Renal cortex interstitium (tissue), 11 donors: Measurements from ENCODE around the gene C3orf62. TPM values are rescaled to one million over a fixed set of nuclear protein-coding genes. Genes with fewer than 3 reads are reported as not detected.
A peak's percentile ranks its signal among the peaks of the same experiment; 100 is the strongest.
"Not testable (repeated sequence)": the region's sequence is repeated elsewhere in the genome, so short reads cannot be mapped to it uniquely, and the experiment has no call there.

ENCODE experiments used
- DNase-seq, 11 donors: peaks; one replicate each; pipeline ENCODE4 v3.0.0-alpha.2; 2013; ENCODE audit warnings: low read depth in 9 of 11, low spot score in 4 of 11; ENCODE audit errors: extremely low read depth in 1 of 11
- polyA plus RNA-seq, 3 donors: library from polyadenylated mRNA; unstranded; fragments of 120-200 nt; gene quantifications; one replicate each; pipeline ENCODE4 v1.2.1, GENCODE V29; 2013; ENCODE audit not compliant: insufficient read length in 3 of 3

C3orf62 gene
- polyA plus RNA-seq, 3 donors: 8.7 to 12.6 (median 10.6) TPM

DNA sequence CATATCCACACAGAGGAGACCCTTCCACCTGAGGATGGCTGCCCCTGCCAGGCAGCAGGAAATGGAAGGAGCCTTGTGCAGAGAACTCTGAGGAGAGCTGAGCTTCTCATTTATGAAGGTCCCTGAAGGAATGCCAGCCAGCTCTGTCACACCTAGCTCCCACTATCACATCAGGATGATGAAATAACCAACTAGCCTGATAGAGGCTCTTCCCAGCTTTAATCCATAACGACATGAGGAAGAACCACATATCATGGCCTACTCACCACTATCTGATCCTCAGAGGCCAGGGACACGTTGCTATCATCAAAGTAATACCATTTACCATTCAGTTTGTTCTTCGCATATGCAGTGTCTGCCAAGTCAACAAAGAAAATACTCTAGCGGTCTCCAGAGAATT, 1.5 kb upstream of the C3orf62 start:
- DNase-seq: no peak

DNA sequence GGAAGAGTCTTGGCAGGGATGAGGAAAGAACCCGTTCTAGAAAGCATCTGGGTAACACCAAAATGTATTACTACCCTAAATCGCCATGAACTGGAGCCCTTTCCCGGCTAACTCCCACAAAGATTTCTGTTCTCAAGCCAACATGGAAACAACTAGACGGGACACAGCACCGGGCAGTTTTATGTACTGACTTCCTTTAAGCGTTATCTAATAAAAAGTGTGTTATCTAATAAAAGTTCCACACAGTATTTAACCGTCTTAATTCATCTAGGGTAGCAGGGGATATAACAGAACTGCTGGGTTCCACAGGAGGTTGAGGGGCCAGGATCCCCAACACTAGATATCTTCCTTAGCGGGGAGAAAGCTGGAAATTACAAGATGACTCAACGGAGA, 347 bp upstream of the C3orf62 start:
- peak in 3 of 11 donors; percentile 29 to 39 (median 37) for DNase-seq

DNA sequence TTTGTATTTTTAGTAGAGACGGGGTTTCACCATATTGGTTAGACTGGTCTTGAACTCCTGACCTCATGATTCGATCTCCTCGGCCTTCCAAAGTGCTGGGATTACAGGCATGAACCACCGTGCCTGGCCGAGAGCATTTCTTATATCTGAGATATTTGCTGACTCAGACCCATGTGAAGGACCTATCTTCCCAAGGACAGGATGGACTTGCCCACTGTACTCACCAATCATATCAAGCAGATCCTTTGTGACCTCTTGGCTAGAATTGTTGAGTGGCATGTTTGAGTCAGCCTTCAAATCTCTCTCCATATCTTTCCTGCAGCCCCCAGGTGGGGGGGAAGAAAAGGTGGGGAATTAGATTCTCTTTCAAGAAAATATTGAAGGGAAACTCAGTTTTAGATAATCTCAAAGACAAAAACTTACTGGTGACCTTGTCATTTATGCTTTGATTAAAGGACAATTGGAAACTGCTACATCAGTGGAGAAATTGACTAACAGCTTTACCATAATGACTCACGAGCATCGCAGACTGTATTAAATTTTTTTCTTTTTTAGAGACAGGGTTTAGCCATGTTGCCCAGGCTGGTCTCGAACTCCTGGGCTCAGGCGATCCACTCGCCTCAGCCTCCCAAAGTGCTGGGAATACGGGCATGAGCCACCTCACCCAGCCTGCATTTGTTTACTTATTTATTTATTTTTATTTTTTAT, 3.1 kb downstream of the C3orf62 start:
- no peak for DNase-seq

DNA sequence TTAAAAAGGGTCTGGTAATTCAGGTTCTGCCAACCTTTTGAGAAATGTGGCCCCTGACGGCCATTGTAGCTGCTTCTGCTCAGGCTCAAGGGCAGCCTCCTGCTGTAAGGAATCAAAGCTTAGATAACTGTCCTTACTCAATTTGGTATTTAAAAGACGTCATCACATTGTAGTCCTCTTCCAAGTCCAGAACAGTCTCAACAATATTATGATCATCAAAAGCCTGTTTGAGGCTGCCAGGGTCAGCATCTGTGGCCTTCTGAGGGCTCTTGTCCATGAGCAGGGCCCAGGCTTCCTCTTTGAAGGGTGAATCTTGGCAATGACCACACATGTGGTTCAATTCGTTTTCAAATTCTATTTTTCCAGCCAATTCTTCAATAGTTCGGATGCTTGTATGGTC, 6.0 kb downstream of the C3orf62 start:
- DNase-seq: no peak

DNA sequence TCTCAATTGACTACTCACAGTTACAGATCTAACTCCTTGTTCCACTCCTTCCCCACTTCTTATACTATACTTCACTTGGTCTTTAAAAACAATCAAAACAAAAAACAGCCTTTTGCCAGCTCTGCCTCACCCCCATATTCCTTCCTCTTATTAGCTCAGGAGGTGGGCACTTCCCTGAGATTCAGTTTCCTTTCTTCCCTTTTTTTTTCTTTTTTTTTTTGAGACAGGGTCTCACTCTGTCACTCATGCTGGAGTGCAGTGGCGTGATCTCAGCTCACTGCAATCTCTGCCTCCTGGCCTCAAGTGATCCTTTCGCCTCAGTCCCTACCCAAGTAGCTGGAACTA, 6.9 kb downstream of the C3orf62 start:
- DNase-seq: no peak

DNA sequence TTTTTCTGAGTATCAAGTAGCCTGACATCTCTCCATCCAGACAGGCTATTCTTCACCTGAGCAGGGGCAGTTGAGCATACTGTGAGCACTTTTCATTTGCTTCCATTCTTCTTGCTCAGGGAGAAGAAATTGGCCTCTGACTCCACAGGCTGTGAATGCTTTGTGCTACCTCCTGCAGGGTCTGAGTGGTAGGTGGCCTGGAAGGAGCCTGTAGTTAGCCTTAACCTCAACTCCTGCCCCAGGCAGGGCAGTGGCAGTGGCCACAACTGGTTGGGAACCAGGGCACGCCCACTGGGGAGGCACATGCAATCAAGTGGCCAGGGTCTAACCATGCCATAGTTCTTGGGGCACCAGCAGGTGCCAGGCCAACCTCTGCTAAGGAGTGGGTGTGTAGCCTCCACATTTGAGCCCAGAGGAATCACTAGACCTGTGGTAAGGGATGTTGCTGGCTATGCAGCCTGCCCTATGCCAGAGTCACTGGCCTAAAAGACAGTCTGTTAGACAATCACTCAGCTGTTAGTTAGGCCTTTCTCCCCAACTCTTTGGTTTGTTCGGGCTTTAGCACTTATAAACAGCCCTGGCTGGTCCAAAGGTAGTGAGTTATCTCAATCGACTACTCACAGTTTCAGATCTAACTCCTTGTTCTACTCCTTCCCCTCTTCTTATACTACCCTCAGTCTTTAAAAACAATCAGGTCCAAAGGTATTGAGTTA, 7.4 kb downstream of the C3orf62 start:
- DNase-seq: no peak

DNA sequence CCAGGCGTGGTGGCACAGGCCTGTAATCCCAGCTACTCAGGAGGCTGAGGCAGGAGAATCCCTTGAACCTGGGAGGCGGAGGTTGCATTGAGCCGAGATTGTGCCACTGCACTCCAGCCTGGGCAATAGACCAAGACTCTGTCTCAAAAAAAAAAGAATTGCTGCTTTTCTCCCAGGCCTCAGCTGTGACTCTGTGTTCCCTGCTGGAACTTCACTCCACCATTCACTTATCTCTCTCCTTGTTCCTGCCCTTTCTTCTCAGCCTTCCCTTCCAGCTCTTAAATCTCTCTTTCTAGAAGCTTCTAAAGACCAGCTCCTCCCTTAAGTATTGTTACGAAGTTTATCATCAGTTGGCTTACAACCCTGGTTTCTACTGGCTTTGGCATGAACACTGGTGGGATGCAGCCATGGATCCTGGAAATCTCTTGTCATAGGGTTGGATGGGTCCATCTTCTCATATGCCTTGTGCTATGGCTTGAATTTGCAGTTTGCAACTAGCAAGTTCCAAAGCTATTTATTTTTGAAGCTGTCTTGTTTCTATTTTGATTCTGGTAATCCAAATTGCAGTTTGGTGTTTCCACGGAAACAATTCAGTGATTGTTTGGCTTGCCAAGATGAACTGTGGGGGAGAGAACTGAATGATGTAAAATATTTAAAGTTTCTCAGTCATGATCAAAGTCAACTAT, 10.5 kb downstream of the C3orf62 start:
- DNase-seq: no peak

DNA sequence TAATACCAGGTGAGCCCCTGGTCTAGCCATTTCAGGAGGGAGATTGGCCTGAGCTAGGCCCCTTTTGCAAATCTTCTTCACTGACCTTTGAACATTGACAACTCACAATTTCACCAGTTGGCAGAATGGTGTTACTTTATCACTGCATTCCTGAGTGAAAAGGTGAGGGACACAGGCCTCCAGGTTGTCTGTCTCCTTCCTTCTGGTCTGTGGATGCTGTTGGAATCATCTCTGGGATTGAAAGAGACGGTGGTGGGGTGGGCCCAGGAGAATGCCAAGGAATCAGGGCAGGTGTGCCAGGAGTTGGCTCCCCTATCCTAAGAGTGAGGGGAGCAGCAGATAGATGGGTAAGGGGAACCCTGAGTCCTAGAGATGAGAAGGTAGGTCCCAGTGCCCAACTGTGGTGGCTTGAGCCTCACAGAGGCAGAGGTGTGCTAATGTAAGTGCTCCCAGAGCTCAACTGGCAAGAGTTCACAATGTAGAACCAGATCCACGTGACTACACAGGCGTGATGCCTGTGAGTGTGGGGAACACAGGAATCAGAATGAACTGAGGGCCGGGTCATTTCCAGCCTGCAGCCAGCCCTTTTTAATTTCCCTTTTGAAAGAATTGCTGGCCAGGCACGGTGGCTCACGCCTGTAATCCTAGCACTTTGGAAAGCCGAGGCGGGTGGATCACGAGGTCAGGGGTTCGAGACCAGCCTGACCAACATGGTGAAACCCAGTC, 11.2 kb downstream of the C3orf62 start:
- no peak for DNase-seq

DNA sequence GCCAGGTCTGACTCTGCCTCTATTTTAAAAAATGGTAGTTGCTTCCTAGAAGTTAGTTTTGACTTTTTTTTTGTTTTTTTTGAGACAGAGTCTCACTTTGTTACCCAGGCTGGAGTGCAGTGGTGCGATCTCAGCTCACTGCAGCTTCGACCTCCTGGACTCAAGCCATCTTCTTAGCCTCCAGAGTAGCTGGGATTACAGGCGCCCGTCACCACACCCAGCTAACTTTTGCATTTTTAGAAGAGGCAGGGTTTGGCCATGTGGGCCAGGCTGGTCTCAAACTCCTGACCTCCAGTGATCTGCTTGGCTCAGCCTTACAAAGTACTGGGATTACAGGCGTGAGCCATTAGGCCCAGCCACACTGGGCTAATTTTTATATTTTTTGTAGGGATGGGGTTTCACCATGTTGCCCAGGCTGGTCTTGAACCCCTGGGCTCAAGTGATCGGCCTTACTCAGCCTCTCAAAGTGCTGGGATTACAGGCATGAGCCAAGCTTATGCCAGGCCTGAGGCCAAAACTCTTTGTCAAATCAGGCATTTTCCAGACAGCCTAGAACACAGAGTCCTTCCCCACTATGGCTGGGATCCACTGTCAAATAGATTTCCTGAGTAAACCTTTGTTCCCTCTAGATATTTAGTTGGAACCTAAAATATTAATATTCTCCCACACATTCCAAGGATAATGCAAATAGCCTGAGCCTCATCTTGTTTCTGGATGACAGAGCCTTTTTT, 13.7 kb downstream of the C3orf62 start:
- DNase-seq: no peak

DNA sequence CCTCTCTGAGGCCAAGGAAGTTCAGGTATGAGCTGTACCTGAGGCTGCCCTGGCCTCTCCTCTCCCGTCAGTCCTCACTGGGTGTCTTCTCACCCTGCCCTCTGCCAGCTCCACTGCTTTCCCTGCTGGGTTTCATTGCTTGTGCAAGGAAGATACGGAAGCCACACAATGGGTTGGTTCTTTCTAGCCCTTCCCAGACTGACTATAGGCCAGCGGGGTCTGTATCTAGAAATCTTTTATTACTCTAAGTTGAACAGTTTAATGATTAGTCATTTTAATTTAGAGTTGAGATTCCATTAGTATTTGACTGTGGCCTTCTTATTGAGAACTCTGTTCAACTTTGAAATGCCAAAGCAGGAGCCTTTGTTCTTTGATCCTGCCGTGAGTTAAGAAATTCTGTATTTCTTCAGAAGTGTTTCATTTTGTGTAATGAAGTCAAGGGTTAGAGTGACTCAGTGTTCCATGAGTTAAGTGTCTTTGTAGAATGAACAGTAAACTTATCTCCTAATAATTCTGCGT, 16.2 kb downstream of the C3orf62 start:
- no peak for DNase-seq

DNA sequence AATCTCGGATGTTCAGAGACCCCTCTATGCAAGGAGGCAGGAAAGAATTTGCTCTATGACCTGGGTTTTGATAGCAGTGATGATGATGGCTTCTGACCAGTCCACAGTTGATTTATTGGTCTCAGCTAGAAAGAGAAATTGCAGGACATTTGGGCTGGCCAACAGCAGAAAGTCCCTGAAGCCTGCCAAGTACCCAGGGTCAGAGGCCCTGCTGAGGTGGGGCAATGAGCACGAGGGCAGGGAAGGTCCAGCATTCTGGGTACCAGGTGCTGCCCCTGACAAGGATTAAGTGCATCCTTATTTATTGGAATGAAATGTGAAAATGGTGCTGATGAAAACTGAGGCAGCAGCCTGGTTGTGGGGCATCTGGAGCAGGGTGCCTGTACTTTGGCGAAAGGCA, 19.8 kb downstream of the C3orf62 start:
- no peak for DNase-seq

DNA sequence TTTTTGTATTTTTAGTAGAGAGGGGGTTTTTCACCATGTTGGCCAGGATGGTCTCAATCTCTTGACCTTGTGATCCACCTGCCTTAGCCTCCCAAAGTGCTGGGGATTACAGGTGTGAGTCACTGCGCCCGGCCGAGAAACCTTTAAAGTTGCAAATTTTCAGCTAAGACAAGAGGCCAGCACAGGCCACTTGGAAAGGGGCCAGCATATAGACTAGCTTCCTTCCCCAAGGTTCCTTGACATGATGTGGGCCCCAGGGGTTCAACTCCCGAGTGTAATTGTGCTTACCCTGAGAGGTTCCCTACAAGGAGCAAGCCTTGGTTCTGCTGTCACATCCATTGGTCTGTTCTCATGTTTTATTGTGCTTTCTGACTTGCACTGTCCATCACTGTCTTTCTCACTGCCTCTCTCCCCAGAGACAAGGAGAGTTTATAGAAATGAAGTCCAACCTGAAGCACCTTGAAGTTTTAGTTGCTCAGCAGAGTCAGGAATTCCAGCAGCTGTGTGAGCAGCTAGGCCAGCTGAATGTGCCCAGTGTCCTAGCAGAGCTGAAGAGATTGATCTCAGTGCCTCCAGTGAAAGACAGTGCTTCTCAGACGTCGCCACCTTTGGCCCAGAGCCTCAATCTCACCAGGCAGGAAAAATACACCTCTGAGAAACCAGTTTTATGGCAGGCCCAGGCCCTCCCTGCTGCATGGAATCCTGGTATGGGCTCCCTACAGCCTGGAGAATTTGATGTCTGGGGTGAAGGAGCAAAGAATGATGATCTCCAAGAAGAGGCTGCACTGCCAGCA, 21.1 kb downstream of the C3orf62 start:
- no peak for DNase-seq

DNA sequence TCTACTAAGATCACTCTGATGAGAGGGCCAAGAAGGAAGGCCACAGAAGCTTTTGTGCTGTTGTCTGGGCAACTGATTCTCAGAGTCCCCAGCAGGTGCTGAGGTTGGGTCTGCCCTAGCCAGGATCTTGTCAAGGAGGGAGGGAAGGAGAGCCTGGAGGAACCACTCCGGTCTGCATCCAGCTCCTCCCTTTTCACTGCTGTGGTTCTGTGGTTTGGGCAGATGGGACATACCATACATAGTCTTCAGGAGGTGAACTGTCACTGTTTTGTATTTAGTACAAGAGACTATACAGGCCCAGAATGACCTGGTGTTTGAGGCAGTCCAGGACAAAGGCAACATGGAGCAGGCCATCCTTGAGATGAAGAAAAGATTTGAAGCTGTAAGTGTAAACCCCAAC, 21.9 kb downstream of the C3orf62 start:
- no peak for DNase-seq

DNA sequence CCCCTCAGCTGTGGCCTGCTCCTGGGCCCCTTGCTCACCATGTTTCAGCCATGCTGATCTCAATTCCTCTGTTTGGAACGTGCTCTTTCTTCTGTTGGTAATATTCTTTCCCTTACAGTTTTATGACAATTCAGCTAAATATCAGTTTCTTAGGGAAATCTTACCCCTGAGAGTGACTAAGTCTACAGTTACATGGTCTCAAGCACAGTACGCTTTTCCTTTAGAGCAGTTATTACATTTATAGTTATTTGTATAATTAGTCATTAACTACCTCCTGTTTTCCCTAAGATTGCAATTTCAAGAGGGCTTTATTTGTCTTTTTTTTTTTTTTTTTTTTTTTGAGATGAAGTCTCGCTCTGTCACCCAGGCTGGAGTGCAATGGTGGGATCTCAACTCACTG, 23.5 kb downstream of the C3orf62 start:
- DNase-seq: no peak

DNA sequence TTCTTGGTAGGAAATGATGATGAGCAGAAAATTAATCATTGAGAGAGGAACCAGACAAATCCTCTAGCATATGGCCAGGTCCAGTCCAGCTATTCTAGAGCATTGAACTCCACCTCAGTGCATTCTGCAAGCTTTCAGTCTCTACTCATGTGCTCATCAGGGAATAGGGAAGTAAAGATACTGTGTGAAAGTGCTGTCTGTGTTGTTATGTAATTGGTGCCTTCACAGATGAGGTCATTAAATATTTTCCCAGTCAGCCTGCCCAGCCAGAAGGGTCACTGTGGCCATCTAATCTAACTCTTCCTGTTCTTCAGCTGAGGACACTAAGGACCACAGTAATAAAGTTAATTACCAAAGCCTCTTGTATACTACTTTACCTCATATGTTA, 28.2 kb downstream of the C3orf62 start:
- DNase-seq: no peak

DNA sequence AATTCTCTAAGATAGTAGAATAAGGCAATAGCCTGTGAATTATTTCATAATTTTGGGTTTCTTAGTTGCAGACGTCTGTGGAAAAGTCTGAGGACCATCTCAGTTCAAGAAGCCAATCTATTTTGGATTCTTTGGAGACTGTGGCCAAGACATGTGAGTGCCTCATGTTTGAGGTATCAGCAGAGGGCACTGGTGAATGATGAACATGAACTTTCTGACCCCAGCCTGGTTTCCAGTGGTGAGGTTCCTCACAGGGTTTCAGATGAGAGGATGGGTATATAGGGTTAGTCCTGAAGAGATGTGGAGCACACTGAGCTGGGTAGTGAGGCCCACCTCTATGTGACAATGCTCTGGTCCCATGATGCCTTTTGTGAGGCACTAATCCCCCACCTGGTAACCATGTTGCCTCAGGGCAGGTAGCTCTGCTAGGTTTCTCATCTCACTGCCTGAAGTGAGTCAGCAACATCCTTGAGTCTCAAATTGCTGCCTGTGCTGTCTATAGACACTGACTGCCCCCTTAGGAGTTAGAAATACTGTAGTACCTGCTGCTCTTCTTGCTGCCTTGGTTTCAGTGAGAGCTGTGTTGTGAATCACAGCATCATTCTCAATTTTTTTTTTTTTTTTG, 32.3 kb downstream of the C3orf62 start:
- no peak for DNase-seq

DNA sequence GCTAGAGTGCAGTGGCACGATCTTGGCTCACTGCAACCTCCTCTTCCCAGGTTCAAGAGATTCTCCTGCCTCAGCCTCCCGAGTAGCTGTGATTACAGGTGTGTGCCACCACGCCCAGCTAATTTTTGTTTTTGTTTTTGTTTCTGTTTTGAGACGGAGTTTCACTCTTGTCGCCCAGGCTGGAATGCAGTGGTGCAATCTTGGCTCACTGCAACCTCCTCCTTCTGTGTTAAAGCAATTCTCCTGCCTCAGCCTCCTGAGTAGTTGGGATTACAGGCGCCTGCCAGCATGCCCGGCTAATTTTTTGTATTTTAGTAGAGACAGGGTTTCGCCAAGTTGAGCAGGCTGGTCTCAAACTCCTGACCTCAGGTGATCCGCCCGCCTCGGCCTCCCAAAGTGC, 36.9 kb downstream of the C3orf62 start:
- DNase-seq: not testable (repeated sequence)
